Psoas muscle (tissue), 8 donors: ENCODE measurements around the gene CADPS. TPM values are rescaled to one million over a fixed set of nuclear protein-coding genes. Genes with fewer than 3 reads are reported as not detected.

Experiments
- ATAC-seq, 4 donors: fragments of 200-7000 bp; cut with Tn5 transposase; one replicate each; pipeline ENCODE4 v1.9.1; 2020; ENCODE audit warnings: moderate library complexity in 3 of 4, mild to moderate bottlenecking in 2 of 4
- DNase-seq, 2 donors: peaks; one replicate each; pipeline ENCODE4 v3.0.0-alpha.2; 2020
- H3K27ac ChIP-seq: fragments of 200-600 bp; one replicate; pipeline ENCODE4 v1.8.0; 2022
- H3K27me3 ChIP-seq, 3 donors: fragments of 200-600 bp in 1 of 3; one replicate each; pipeline versions ENCODE4 v1.6.1 to v1.8.0; 2013 to 2022; ENCODE audit warnings: low read length in 2 of 3, mild to moderate bottlenecking in 2 of 3, moderate library complexity in 1 of 3; ENCODE audit not compliant: insufficient read depth in 3 of 3
- H3K36me3 ChIP-seq, 2 donors: fragments of 200-600 bp in 1 of 2; one replicate each; pipeline versions ENCODE4 v1.6.1 to v1.8.0; 2013 to 2022; ENCODE audit warnings: low read depth in 1 of 2, mild to moderate bottlenecking in 1 of 2, moderate library complexity in 1 of 2; ENCODE audit not compliant: insufficient read depth in 1 of 2
- H3K4me1 ChIP-seq: fragments of 200-600 bp; one replicate; pipeline ENCODE4 v1.8.0; 2022
- H3K4me3 ChIP-seq: fragments of 200-600 bp; one replicate; pipeline ENCODE4 v1.8.0; 2022; ENCODE audit warnings: mild to moderate bottlenecking
- H3K9me3 ChIP-seq: fragments of 200-600 bp; one replicate; pipeline ENCODE4 v1.8.0; 2022
- WGBS, 3 donors: extraction: QIAGEN DNeasy Blood & Tissue Kit; methylation state at CpG; one replicate each; pipeline versions ENCODE4 v1.1.6 to v1.1.7; 2013; 5-methylcytosine and 5-hydroxymethylcytosine counted together
- intact Hi-C, 2 donors: fragments of 100-400 bp; cut with DNase I; formaldehyde crosslinking; loops; one replicate each; pipeline versions ENCODE4 v1.11.0 to v1.14.2; 2022
- polyA plus RNA-seq, 3 donors: library from polyadenylated mRNA; stranded (reverse); fragments of 200-250 nt; gene quantifications; one replicate each; pipeline ENCODE4 v1.2.3, GENCODE V29; 2013
- total RNA-seq, 4 donors: library from RNA; stranded (reverse); fragmentation: NEBNext Ultra II Directional in 2 of 4; extraction: Animal tissue kit (Norgen Biotek cat#: 25700) in 2 of 4; gene quantifications; one replicate each; pipeline versions ENCODE4 v1.2.1 to v1.2.4, GENCODE V29; 2021 to 2023
- TF ChIP-seq, protein P1 (sequence below): fragments of 200-600 bp; IDR thresholded peaks from one replicate; pipeline ENCODE4 v1.8.0; 2022; ENCODE audit warnings: antibody characterized with exemption
- donor health status: healthy with polysubstance abuse.
- donor health status: DM: no; HTN: no; CAD: no; lungs with moderate emphysema.
- donor health status: Bipolar disorder and iron deficiency.
- donor health status: healthy.
- donor health status: DM: yes; HTN: yes; CAD: no.
- donor health status: DM: no; HTN: no; CAD: no.
- donor health status: DM: no; HTN: no; CAD: no.
- donor health status: DM: yes; HTN: yes; CAD: no.

CADPS gene
- total and polyA plus RNA-seq, 7 donors: 0.01 to 0.07 (median 0.04) TPM; not detected in 4

GRCh38 chr3:62373714-62374333 lies 501.4 kb downstream of the CADPS start:
- TF ChIP-seq, protein P1, sequence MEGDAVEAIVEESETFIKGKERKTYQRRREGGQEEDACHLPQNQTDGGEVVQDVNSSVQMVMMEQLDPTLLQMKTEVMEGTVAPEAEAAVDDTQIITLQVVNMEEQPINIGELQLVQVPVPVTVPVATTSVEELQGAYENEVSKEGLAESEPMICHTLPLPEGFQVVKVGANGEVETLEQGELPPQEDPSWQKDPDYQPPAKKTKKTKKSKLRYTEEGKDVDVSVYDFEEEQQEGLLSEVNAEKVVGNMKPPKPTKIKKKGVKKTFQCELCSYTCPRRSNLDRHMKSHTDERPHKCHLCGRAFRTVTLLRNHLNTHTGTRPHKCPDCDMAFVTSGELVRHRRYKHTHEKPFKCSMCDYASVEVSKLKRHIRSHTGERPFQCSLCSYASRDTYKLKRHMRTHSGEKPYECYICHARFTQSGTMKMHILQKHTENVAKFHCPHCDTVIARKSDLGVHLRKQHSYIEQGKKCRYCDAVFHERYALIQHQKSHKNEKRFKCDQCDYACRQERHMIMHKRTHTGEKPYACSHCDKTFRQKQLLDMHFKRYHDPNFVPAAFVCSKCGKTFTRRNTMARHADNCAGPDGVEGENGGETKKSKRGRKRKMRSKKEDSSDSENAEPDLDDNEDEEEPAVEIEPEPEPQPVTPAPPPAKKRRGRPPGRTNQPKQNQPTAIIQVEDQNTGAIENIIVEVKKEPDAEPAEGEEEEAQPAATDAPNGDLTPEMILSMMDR: no peak
- Histone ChIP-seq H3K4me3 (peak overlapping the region; percentile 55), H3K9me3 (no peaks in the 10 kb centered on the region), H3K4me1 (peaks cover 8% of the 10 kb centered on the region), H3K36me3 (no peaks in the 10 kb centered on the region), H3K27me3 (peaks cover 3 to 98% (median 69%) of the 10 kb centered on the region in 3 donors), H3K27ac (no peak overlapping the region)
- no peak for ATAC-seq
- DNase-seq: no peak
- intact Hi-C loops: no loop called here
- WGBS, 3 donors: 1 to 3% (median 1%) methylated on average over 47 of the region's 47 CpGs

DNA sequence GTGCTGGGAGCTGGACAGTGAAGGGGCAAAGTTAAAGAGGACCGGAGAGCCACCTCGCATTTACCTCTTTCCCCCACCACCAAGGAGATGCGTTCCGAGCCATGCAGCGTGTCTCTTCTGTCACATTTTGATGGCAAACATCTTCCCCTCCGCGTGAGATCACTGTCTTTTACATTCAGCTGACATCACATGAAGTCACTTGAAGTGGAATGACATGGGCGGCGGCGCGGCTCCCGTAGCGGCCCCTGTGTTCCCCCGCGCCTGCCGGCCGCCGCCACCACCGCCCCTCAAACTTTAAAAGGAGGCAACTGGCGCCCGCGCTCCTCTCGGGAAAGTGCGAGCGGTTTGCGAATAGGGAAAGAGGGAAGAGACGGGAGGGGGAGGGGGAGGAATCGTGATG lies 502.0 kb downstream of the CADPS start, which contains the start of gene FEZF2:
Gene FEZF2, minus strand, starts transcription at position 336 of the 400 bp plus-strand sequence. CDS start 682 bp downstream, outside the sequence.
- no peaks in the 10 kb centered on the region for H3K9me3 ChIP-seq
- H3K27ac ChIP-seq: no peak within 1 kb of the TSS
- peaks cover 8% of the 10 kb centered on the region for H3K4me1 ChIP-seq
- TF ChIP-seq, protein P1: no peak
- intact Hi-C loops: no loop called here
- peaks cover 3 to 98% (median 69%) of the 10 kb centered on the region in 3 donors for H3K27me3 ChIP-seq
- 1 to 2% (median 1%) methylated on average over 22 to 28 of the region's 28 CpGs for WGBS, 3 donors
- no peak for ATAC-seq
- peak within 1 kb of the TSS; percentile 55 for H3K4me3 ChIP-seq
- no peaks in the 10 kb centered on the region for H3K36me3 ChIP-seq
- no peak for DNase-seq

- Histone ChIP-seq H3K27me3 (peaks cover 3 to 100% (median 71%) of the 10 kb centered on the region in 3 donors), H3K4me3 (peak overlapping the region; percentile 46), H3K4me1 (peaks cover 8% of the 10 kb centered on the region), H3K9me3 (no peaks in the 10 kb centered on the region), H3K27ac (no peak overlapping the region), H3K36me3 (no peaks in the 10 kb centered on the region)
- 0 to 1% (median 1%) methylated on average over 27 to 30 of the region's 30 CpGs for WGBS, 3 donors
- DNase-seq (no peak), ATAC-seq (no peak)
- TF ChIP-seq, protein P1: no peak
- intact Hi-C loops: no loop called here
These were observed 502.6 kb downstream of the CADPS start for GRCh38 chr3:62372621-62373041.

DNA sequence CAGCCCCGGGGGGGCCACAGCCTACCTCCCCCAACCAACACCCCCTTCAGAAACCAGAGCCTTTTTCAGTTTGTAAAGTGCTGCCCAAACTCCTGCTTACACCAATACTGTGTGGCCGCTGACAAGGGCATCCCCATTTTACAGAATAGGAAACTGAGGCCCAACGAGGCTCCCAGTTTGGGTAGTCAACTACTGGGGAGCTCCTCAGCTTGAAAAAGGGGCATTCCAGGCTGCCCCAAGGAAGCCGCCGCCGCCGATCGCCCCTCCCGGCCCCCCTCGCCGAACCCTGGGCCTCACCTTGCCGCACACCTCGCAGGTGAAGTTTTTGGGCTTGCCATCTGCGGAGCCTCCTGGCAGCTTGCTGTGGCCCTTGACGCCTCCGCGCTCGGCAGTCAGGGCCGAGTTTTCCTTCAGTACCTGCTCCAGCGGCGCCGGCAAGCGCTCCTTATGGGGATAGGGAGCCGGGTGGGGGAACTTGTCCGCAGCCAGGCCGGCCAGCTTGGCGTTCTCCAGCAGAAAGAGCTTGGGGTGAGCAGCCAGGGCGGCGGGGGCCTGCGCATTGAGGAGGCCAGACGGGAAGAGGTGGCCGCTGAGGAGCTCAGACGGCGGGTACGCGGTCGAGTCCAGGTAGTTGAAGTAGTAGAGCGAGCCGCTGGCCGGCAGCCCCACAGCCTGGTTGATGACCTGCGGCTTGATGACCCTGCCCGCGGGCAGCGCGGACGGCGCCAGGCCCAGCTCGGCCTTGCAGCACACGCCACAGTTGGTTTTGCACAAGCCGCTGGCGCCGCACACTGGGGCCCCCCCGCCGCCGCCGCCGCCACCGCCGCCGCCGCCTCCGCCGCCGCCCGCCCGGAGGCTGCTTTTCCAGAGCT lies 503.3 kb downstream of the CADPS start:
- intact Hi-C loops: no loop called here

More for the DNA sequence above, 503.3 kb downstream of the CADPS start:
- TF ChIP-seq, protein P1: no peak
- Histone ChIP-seq H3K4me3 (peak overlapping the region; percentile 46), H3K27ac (no peak overlapping the region), H3K4me1 (peaks cover 8% of the 10 kb centered on the region), H3K36me3 (no peaks in the 10 kb centered on the region), H3K27me3 (peaks cover 4 to 100% (median 70%) of the 10 kb centered on the region in 3 donors), H3K9me3 (no peaks in the 10 kb centered on the region)
- WGBS, 3 donors: 1 to 3% (median 3%) methylated on average over 50 to 66 of the region's 66 CpGs
- ATAC-seq (peak in 1 of 4 donors; percentile 24), DNase-seq (peak in 1 of 2 donors; percentile 48)
